Neural progenitor cell (in vitro differentiated cells): ENCODE results near the gene CCDC181.

Experiments
- EZH2 ChIP-seq: fragments of 200-600 bp; sonication (generic); IDR thresholded peaks from 2 replicates; pipeline ENCODE4 v1.6.1; 2017; ENCODE audit warnings: antibody characterized with exemption, mild to moderate bottlenecking, moderate library complexity
- TF ChIP-seq, protein P1 (sequence below): fragments of 200-600 bp; sonication (generic); IDR thresholded peaks from 2 replicates; pipeline ENCODE4 v1.5.1; 2017; ENCODE audit warnings: antibody characterized with exemption, mild to moderate bottlenecking

DNA sequence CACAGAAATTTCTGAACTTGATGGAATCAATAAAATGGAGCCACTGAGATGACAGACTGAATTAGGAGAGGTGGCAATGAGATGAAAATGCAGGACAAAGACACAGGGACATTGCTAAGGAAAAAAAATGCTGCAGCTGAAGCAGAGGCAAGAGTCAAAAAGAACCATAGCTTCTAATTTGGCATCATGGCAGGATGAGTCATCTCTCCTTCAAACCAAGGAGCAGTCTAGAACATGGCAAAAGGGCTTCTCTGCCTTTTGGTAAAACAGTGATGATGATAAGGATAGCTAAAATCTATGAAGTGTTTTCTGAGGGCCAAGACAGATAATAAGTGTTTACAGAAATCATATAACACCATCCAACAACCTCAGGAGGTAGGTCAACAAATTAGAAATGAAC is 41.7 kb upstream of the CCDC181 start:
- TF ChIP-seq, protein P1, sequence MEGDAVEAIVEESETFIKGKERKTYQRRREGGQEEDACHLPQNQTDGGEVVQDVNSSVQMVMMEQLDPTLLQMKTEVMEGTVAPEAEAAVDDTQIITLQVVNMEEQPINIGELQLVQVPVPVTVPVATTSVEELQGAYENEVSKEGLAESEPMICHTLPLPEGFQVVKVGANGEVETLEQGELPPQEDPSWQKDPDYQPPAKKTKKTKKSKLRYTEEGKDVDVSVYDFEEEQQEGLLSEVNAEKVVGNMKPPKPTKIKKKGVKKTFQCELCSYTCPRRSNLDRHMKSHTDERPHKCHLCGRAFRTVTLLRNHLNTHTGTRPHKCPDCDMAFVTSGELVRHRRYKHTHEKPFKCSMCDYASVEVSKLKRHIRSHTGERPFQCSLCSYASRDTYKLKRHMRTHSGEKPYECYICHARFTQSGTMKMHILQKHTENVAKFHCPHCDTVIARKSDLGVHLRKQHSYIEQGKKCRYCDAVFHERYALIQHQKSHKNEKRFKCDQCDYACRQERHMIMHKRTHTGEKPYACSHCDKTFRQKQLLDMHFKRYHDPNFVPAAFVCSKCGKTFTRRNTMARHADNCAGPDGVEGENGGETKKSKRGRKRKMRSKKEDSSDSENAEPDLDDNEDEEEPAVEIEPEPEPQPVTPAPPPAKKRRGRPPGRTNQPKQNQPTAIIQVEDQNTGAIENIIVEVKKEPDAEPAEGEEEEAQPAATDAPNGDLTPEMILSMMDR = no peak
- TF ChIP-seq EZH2 = no peak
